Fibroblast of skin of left quadriceps (primary cell): ENCODE data around the gene ATP5MC2.
"Not testable (repeated sequence)": the region's sequence is repeated elsewhere in the genome, so short reads cannot be mapped to it uniquely, and the experiment has no call there.

Experiments
- DNase-seq, 2 experiments: peaks; one replicate each; pipeline ENCODE4 v3.0.0-alpha.2; 2013; ENCODE audit warnings: low read depth in 2 of 2

ATP5MC2 gene

DNA sequence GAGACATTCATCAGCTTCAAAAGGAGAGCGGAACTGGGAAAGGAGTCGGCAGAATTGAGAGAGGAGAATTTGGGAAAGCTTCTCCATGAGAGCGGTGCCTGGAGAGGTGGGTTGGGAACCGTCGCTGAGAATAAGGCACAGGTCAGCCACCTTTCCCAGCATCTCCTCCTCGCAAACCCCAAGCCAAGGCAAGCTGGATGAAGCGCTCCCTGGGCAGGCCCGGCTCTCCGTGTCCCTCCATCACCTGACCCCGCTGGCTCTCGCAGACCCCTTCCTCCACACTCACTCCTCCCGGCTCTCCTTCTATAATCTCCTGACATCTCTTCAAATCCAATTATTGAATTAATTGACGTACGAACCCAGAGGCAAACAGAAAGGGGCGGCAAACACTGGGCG is 18.9 kb upstream of the ATP5MC2 start:
- no peak for DNase-seq

DNA sequence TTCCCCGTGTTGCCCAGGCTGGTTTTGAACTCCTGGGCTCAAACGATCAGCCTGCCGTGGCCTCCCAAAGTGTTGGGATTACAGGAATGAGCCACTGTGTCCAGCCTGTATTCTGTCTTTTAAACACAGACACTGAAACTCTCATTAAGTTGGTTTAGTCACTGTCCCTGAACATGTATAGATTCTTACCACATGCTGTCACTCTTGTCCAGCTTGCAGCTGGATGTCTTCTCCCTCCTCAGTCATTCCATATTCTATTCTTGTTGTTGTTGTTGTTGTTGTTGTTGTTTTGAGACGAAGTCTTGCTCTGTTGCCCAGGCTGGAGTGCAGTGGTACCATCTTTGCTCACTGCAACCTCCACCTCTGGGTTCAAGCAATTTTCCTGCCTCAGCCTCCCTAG is 12.3 kb upstream of the ATP5MC2 start:
- DNase-seq = no peak

DNA sequence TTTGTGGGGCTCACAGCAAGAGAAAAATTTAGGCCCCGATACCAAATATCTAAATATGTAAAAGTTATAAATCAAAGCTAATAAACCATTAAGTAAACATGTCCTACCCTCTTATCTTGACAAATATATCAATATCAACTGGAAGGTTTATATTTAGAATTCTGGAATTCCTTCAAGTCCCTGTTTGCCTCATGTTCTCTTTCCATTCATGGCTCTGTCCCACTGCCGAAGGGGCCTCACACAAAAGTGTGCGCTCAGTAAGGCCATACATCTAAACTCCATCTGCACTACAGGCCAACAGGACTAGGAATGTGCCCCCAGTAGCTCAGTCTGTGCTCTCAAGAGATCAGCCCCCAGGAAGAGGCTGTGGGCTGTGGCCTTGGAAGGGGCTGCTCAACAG is 10.6 kb upstream of the ATP5MC2 start:
- no peak for DNase-seq

DNA sequence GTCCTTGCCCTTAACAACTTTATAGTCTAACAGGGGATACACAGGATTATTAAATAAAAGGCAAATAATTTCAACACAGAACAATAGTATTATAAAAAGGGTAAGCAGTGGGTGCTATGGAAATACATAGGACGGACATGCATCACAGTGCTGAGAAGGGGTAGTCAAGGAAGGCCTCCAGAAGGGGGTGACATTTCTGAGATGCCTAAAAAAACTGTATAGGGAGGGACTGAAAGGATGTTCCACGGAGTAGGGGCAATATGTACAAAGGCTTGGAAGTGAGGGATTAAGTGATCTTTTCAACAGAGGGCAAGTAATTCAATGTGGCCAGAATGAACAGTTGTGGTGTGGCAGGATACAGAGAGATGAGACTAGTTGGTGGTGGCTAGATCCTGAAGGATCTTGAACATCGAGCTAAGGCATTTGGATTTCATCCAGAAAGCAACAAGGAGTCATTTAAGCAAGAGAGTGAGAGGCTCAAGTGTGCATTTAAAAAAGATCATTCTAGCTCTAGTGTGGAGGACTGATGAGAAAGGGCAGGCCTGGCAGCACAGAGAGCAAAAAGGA is 8.9 kb upstream of the ATP5MC2 start:
- DNase-seq = no peak

DNA sequence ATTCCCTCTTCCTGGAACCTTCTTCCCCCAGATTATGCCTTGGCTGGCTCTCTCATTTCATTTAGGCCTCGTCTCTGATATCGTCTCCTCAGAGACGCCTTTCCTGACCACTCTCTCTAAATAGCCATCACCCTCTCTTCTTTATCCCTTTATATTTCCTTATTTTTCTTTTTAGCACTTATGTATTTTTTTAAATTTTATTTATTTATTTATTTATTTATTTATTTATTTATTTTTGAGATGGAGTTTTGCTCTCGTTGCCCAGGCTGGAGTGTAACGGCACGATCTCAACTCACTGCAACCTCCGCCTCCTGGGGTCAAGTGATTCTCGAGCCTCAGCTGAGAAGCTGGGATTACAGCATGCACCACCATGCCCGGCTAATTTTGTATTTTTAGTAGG is 8.1 kb upstream of the ATP5MC2 start:
- DNase-seq = no peak

DNA sequence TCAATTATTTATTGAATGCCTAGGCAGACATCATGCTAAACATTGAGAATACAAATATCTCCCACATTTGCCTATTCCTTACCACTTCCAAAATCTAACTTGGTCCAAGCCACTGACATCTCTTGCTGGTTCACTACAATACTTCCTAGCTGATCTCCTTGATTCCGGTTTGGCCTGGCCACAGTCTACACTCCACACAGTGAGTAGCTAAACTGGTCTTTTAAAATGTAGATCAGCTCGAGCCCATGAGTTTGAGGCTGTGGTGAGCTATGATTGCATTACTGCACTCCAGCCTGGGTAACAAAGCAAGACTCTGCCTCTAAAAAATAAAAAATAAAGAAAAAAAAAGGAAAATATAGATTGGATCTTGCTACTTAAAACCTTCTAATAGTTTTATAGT is 7.6 kb upstream of the ATP5MC2 start:
- DNase-seq = no peak

DNA sequence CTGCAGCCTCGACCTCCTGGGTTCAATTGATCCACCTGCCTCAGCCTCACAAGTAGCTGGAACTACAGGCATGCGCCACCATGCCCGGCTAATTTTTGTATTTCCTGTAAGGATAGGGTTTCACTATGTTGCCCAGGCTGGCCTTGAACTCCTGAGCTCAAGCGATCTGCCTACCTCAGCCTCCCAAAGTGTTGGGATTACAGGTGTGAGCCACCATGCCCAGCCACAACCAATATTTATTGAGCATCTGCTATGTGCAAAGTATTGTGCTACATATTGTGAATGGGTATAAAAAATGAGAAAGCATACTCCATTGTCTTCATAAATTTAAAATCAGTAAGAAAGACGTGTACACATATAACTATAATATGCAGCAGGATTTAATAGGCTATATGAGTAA is 4.2 kb upstream of the ATP5MC2 start:
- not testable (repeated sequence) for DNase-seq

DNA sequence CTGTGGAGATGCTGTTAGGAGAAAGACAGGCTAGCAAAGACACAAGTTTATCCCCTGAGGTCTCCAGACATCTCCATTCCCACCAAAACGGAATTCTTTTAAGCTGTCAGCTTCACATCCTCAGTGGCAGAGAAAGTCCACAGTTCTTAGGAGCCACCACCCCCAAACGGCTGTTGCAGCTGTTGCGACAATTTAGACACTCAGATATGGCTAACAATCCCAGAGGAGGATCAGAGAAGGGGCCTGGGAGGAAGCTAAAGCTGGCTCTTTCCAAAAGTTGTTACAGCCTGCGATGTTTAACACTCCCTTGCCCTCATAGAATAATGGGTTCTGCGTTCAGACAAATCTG is 1.9 kb upstream of the ATP5MC2 start:
- DNase-seq = no peak

DNA sequence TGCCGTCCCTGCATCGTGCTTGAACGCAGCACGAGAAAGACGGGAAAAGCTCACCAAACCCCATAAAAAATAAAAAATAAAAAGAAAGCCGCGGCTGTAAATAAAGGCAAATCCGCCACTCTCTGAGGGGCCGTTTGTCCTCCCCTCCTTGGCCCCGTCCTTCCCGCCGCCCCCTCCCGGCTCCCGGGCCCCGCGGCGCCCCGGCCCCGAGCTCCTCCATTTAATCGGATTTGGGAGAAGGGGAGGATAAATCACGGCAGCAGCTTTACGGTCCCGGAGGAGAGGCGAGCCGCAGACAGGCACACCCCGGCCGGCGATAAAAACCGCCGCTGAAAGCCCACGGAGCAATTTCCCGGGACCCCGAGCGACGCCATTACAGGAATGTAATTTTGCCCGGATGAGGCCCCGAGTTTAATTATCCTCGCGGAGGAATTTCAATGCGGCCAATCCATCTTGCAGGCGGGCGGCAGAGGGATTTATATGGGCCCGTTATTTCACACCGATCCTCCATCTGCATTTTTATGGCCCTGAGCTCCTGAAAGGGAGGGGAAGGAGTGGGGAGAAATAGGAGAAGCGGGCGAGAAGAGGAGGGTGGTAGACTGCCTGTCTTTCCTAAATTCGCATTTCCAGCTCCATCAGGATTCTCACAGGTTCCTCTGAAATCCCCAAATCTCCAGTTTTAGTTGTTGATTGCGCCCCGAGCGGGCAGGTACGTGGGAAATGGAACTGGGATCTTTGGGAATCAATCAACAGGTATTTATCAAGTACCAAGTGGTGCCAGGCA is 1.3 kb upstream of the ATP5MC2 start:
- peak in 1 of 2 experiments; percentile 40 for DNase-seq

DNA sequence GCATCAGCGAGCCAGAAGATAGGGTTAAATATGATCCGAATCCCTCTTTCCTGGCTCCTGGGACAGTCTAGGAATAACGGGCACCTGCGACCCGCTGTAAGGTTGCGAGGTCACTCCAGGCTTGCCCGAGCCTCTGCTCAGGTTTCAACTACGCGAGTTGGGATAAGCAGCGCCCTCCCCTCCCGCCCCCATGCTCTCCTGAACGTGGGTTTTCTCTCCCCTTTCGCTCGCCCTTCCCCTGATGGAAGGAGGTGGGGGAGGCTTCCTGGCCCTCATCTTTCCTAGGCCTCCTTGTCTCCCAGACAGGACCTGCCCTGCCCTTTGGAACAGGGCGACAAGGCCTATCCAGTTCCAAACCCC is 753 bp upstream of the ATP5MC2 start:
- DNase-seq = no peak

DNA sequence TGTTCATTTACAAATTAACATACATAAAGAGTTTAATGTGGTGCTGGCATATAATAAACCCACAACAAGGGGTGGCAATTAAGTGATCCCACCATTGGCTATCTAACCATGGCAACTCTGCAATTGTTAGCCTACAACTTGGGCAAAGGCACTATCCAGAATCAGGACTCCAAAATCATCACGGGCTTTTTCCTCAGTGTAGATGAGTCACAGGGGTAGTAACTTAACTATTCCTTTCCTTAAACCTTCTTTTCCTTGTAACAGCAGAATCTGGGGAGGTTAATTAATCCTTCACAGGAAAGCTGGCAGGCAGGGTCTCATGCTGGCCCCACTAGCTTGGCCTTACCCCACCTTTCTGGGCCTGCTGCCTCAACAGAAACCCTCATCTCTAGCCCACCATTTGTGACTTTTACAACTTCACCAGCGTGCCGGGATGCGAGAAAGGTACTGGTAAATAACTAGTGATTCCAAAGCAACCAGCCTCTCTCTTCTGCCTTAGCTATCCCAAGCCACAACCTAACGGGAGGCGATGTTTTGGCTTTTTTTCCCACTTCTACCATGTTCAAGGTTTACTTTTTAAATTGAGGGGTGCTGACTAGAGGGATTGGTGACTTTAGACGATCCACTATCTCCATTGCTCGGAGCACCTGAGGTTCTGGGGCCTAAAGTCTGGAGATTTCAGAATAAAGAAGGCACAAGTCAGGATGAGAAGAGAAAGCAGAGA is 744 bp downstream of the ATP5MC2 start:
- DNase-seq = no peak

DNA sequence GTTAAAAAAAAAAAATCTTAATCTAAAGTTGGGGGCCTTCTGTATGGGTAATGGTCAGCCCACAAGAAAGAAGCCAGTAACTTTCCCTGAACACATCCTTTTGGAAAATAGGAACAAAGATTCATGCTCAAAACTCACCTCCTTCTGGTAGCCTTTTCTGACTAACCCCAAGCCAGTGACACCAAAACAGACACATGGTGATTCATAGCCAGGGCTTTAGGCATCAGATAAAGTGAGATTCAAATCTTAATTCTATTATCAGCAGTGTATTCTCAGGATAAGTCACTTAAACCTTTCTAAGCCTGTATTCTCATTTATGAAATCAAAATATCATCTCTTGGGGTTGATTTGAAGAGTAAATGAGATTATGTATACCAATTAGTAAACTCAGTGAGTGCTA is 4.9 kb downstream of the ATP5MC2 start:
- DNase-seq = no peak

DNA sequence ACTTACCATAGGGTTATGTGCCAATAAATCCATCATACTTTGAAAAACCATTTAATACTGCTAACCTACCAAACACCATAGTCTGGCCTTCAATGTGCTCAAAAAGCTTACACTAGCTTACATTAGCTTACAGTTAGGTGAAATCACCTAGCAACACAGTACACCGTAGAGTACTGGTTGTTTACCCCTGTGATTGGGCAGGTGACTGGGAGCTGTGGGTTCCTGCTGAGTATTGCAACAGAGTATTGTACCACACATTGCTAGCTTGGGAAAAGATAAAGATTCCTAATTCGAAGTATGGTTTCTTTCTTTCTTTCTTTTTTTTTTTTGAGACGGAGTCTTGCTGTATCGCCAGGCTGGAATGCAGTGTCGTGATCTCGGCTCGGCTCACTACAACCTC is 5.6 kb downstream of the ATP5MC2 start:
- DNase-seq = no peak

DNA sequence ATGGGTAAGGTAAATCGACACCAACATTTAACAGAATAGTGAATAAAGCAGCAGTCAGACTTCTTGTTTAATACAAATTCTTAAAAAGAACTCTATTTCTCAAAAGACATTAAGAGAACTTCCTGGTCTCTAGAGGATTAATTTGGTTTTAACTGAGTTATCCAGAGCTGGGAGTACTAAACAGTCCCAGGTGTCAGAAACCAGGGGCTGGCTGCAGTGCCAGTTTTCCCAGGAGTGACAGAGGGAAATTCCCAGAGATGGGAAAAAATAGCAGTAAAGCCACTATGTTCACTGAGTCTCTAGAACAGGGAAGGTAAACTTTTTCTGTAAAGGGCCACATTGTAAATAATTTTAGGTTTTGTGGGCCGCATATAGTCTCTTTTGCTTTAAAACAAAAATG is 8.8 kb downstream of the ATP5MC2 start:
- no peak for DNase-seq

DNA sequence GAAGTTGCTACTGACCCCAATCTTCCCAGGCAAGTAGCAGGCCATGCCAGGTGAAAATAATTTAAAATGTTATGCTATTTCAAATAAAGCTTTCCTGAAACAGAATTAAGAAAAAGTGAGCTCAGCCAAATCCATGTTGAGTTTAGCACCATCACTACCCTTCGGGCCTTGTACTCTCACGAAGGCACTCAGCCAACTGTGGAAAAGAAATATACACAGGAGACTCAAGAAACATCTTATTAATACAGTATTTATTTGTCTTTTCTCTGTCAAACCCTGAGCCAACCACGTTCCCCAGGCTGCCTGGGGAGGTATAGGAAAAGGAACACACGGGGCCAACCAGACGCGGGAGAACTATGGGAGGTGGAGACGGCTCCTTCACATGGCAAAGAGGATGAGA is 10.9 kb downstream of the ATP5MC2 start:
- DNase-seq = no peak

DNA sequence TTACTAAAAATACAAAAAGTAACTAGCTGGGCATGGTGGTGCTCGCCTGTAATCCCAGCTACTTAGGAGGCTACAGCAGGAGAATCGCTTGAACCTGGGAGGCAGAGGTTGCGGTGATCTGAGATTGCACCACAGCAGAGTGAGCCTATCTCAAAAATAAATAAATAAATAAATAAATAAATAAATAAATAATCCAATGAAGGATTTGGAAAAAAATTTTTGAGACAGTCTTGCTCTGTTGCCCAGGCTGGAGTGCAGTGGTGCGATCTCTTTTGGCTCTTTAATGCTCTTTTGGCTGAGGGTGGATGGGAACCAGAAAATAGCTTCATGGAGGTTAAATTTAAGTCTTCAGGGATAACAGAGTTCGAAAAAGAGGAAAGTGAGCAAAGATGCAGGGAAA is 11.7 kb downstream of the ATP5MC2 start:
- DNase-seq = no peak

DNA sequence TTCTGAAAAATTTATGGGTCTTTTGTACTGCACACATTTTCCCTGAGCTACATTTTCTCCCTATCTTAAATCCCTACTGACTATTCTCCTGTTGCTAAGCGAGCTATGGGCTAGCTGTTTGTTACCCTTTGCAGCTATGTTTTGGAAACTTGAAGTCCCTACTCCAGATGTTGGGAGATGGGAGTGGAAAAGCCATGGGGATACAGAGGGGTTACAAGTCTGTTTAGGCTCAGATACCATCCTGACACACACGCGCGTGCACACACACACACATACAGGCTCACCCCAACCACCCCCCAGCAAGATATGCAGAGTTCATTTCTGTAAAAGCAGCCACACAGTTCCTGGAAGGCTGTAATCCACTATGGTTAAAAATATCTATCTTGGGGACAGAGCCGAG is 15.8 kb downstream of the ATP5MC2 start:
- no peak for DNase-seq

DNA sequence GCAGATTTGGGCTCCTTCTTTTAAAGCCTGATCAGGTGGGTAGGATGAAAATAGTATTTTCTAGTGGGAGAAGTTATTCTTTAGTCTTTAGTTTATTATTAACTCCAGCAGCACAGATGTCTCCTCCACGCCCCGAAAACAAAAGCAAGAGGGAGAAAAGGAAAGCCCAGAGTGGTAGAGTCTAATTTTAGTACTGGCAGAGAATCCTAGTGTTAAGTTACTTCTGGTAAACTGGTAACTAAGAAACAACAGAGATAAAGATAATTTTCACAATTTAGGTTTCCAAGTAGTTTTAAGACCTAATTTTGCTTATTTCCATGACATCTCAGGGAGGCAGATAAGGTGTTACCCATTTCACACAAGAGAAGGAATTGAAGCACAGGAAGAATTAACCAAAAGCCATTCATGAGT is 16.3 kb downstream of the ATP5MC2 start:
- DNase-seq = no peak

DNA sequence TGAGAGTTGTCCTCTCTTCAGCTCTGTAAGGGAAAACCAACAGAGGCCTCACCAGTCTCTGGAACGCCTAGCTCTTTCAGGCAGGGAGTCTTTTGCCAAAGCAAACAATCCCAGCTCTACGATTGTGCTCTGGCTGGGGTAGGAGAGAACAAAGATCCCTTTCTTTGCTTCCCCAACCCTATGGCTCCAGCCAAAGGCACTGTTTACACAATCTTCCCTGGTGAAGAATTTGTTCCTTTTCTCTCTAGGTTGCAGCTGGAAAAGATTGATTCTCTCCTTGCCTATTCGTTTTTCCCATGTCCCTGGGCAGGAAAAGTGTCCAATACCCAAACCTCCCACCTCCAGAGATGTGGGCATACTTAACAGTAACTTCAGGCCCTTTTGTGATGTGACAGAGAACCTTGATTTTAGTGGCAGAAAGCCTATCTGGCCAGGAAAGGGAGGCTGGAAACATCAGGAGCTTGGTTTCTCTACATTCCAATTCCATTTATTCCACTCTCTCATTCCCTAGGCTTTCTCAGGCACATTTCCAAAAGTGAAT is 16.8 kb downstream of the ATP5MC2 start:
- no peak for DNase-seq

DNA sequence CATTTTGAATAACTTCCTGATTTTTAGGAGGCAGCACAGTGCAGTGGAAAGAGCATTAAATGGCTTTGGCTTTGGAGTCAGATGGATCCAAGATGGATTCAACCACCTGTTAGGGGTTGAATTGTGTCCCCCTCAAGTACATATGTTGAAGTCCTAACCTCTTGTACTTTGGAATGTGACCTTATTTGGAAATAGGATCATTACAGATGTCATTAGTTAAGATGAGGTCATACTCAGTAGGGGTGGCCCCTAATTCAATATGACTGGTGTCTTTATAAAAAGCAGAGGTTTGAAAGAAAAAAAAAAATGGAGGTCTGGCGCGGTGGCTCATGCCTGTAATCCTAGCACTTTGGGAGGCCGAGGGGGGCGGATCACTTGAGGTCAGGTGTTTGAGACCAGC is 18.8 kb downstream of the ATP5MC2 start:
- DNase-seq = no peak

DNA sequence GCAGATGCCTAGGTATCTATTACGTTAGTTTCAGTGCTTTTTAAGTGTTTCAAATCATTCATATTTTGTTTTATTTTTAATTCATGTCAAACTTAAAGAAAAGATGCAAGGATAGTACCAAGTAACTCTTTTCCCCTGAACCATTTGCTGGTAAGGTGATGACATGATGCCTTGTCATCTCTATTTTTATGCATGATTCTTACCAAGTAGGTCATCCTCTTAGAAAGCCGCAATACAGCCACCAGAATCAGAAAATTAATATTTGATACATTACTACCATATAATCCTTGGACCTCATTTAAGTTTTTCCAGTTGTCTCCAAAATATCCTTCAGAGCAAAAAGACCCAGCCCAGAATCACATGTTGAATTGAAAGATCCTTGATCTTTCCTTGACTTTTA is 22.3 kb downstream of the ATP5MC2 start:
- no peak for DNase-seq

DNA sequence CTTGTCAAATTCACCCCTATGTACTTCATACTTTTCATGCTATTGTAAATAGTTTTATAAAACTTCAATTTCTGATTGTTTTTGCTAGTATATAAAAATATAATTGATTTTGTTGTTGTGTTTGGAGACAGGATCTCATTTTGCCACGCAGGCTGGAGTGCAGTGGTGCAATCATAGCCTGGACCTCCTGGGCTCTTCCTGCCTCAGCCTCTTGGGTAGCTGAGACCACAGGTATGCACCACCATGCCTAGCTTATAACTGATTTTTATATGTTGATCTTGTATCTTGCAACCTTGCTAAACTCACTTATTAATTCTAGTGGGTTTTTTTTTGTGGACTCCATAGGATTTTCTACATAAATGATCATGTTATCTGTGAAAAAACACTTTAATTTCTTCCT is 23.5 kb downstream of the ATP5MC2 start:
- no peak for DNase-seq

DNA sequence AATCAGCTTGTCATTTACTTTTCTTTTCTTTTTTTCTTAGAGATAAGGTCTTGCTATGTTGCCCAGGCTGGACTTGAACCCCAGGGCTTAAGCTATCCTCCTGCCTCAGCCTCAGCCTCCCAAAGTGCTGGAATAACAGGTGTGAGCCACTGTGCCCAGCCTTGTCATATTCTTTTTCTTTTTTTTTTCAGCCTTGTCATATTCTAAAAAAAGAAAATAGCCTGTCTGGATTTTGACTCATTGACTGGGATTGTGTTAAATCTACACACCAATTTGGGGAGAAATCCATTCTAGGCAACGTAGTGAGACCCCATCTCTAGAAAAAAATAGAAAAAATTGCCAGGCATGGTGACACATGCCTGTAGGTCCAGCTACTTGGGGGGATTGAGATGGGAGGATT is 24.1 kb downstream of the ATP5MC2 start:
- no peak for DNase-seq
